Measurements from ENCODE around the gene NT5C3B.
"Not testable (repeated sequence)": the region's sequence is repeated elsewhere in the genome, so short reads cannot be mapped to it uniquely, and the experiment has no call there.

DNA sequence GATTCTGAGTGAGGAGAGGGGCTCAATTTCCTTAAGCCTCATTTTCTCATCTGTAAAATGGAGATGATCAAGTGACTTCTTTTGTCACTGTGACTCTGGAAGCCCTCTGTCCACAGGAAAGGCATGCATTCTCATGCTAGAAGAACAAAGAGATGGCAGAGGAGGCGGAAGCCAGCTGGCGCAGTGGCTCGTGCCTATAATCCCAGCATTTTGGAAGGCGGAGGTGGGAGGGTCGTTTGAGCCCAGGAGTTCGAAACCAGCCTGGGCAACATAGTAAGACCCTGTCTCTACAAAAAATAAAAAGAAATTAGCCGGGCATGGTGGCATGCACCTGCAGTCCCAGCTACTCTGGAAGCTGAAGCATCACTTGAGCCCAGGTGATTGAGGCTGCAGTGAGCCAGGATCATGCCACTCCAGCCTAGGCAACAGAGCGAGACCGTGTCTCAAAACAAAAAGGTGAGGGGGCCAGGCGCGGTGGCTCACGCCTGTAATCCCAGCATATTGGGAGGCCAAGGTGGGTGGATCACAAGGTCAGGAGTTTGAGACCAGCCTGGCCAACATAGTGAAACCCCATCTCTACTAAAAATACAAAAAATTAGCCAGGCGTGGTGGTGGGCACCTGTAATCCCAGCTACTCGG lies 59.7 kb downstream of the NT5C3B start:
- not testable (repeated sequence) for TF ChIP-seq POLR2AphosphoS5 (IDR thresholded peaks at IDR 0.05); CTCF (IDR thresholded peaks at IDR 0.05 in 8 of 11, conservative IDR thresholded peaks at IDR 0.05 in 3 of 11)
